Activated CD4-positive, alpha-beta memory T cell treated with anti-CD3 and anti-CD28 coated beads for 36 hours (primary cell): Measurements from ENCODE around the gene CCND2. TPM values are rescaled to one million over a fixed set of nuclear protein-coding genes. Genes with fewer than 3 reads are reported as not detected.

Experiments used
- CTCF ChIA-PET: fragments of 350-600 bp; sonication (Branson Sonifier 250); formaldehyde crosslinking; loops from one replicate; lab custom pipeline; 2021; ENCODE audit warnings: antibody characterized with exemption, inconsistent platforms; lab: Charles Lee
- POLR2A ChIA-PET: fragments of 350-600 bp; sonication (Branson Sonifier 250); formaldehyde crosslinking; loops from one replicate; lab custom pipeline; 2021; ENCODE audit warnings: antibody characterized with exemption; lab: Charles Lee
- DNase-seq: peaks from one replicate; pipeline ENCODE4 v3.0.0-alpha.2; 2020
- H3K27ac Mint-ChIP-seq: one replicate; pipeline ENCODE4 v1.8.0; 2021; ENCODE audit warnings: mixed read lengths
- H3K27me3 Mint-ChIP-seq: one replicate; pipeline ENCODE4 v1.8.0; 2021; ENCODE audit warnings: mixed read lengths
- H3K36me3 Mint-ChIP-seq: one replicate; pipeline ENCODE4 v1.8.0; 2021; ENCODE audit warnings: mixed read lengths
- H3K4me1 Mint-ChIP-seq: one replicate; pipeline ENCODE4 v1.8.0; 2021; ENCODE audit warnings: low read depth, mixed read lengths
- H3K4me3 Mint-ChIP-seq: one replicate; pipeline ENCODE4 v1.8.0; 2021; ENCODE audit warnings: mild to moderate bottlenecking, mixed read lengths
- H3K9me3 Mint-ChIP-seq: one replicate; pipeline ENCODE4 v1.8.0; 2021; ENCODE audit warnings: mixed read lengths
- intact Hi-C: fragments of 100-400 bp; cut with micrococcal nuclease; formaldehyde crosslinking; loops from one replicate; pipeline ENCODE4 v1.15.1; 2023
- total RNA-seq, 2 experiments: library from RNA; stranded (reverse); gene quantifications; one replicate each; pipeline ENCODE4 v1.2.3, GENCODE V29; 2021

CCND2 gene
- total RNA-seq, result 100 to 1,000 TPM; 255 to 261 TPM

DNA sequence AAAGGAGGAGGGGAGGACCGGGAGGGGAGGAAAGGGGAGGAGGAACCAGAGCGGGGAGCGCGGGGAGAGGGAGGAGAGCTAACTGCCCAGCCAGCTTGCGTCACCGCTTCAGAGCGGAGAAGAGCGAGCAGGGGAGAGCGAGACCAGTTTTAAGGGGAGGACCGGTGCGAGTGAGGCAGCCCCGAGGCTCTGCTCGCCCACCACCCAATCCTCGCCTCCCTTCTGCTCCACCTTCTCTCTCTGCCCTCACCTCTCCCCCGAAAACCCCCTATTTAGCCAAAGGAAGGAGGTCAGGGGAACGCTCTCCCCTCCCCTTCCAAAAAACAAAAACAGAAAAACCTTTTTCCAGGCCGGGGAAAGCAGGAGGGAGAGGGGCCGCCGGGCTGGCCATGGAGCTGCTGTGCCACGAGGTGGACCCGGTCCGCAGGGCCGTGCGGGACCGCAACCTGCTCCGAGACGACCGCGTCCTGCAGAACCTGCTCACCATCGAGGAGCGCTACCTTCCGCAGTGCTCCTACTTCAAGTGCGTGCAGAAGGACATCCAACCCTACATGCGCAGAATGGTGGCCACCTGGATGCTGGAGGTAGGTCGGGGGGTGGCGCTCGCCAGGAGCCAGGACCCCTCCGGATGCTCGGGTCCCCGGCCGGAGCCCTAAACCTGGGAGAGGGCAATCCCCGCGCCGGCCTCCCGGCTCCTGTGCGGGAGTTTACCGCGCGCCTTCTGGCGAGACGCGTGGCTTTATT, at the start of gene CCND2:
TSS of gene CCND2 (plus strand) at position 111 of the 744 bp plus-strand sequence. CDS start at position 390, 279 bp downstream.
- H3K9me3 Mint-ChIP-seq, result no peaks in the 10 kb centered on the region
- H3K36me3 Mint-ChIP-seq, result peaks cover 44% of the 10 kb centered on the region
- peak within 1 kb of the TSS; percentile 99 for H3K27ac Mint-ChIP-seq
- no peaks in the 10 kb centered on the region for H3K27me3 Mint-ChIP-seq
- peak within 1 kb of the TSS; percentile 97 for H3K4me3 Mint-ChIP-seq
- intact Hi-C loops, result loop anchor here (1.0 to 5.0 kb wide), 4 partner anchors 96 to 212 kb away; no protein-coding TSS in a partner anchor
- POLR2A ChIA-PET, result interaction anchor here (0.6 to 12.3 kb wide), 12 partner anchors 14 to 287 kb away, joined by 3 to 205 read pairs (median 3); no protein-coding TSS in a partner anchor
- H3K4me1 Mint-ChIP-seq, result peaks cover 31% of the 10 kb centered on the region
- CTCF ChIA-PET, result interaction anchor here (0.7 to 4.8 kb wide), 8 partner anchors 23 to 167 kb away, joined by 4 to 92 read pairs (median 5); no protein-coding TSS in a partner anchor
- peak; percentile 88 for DNase-seq

DNA sequence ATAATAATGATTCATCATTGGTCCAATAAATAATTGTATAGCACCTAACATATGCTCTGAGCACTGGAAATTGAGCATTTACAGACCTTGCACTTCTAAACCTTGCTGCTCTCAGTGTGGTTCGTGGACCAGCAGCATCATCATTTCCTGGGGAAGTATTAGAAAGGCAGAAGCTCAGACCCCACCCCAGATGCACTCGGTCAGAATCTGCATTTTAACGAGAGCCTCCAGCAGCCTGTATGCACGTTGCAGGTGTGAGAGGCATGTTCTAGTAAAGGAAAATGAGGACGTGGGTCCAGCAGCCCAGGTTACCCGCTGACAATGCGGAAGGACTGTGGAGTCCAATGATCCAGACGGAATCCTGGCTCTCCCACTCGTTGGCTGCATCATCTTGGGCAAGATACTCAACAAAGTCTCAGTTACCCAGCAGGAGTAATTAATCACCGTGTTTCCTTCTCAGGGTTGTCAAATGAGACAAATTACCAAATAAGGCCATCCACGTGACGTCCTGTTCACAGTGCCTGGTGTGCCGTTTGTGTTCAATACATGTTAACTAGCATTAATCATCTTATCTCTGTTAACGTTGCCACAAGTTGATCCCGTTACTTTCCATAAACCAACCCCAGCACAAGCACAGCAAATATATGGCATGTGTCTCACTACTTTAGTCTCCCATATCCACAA, 49.2 kb upstream of the CCND2 start:
- POLR2A ChIA-PET, result no interaction called here
- Mint-ChIP-seq H3K4me1 (peaks cover 5% of the 10 kb centered on the region), H3K27me3 (peaks cover 1% of the 10 kb centered on the region), H3K9me3 (no peaks in the 10 kb centered on the region), H3K36me3 (no peaks in the 10 kb centered on the region), H3K27ac (no peak overlapping the region), H3K4me3 (no peak overlapping the region)
- CTCF ChIA-PET, result no interaction called here
- DNase-seq, result no peak
- intact Hi-C loops, result no loop called here

DNA sequence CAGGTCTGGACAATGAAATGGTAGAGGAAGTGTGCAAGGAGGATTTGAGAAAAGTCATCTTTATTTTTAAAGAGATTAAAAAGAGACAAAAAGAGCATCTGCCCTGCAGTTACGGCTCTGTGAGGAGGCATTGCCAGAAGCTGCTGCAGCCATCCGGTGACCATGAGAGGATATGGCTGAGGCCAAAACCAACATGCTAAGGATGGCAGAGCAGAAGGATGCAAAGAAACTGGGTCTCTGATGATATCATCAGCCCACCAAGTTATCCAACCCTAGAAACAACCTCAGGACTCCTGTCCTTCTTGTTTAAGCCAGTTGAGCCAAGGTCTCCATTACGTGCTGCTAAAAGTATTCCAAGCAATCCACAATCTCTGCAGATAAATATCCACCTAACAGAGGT, 48.0 kb upstream of the CCND2 start:
- Mint-ChIP-seq H3K4me3 (no peak overlapping the region), H3K4me1 (peaks cover 5% of the 10 kb centered on the region), H3K27me3 (peaks cover 1% of the 10 kb centered on the region), H3K36me3 (no peaks in the 10 kb centered on the region), H3K27ac (no peak overlapping the region), H3K9me3 (no peaks in the 10 kb centered on the region)
- DNase-seq, result no peak
- POLR2A ChIA-PET, result no interaction called here
- intact Hi-C loops, result no loop called here
- CTCF ChIA-PET, result no interaction called here

DNA sequence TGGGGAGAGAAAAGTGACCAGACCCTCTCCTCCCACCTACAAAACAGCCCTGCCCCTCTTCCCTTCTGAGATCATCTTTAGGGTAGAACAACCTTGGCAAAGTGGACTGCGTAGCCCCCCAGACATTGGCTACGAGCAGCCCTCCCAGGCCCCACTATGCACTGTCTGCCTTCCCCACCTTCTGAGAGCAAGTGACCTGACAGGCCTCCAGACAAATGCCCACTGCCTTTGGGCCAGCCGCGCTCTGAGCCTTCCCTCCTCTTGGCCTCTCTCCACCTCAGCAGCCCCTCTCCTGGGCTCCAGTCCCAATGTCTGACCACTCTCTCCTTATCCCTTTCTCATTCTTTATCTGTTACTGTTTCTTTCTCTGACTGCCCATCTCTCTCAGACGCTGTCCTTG, 46.5 kb upstream of the CCND2 start:
- H3K27ac Mint-ChIP-seq, result no peak overlapping the region
- POLR2A ChIA-PET, result no interaction called here
- no peak for DNase-seq
- intact Hi-C loops, result no loop called here
- CTCF ChIA-PET, result no interaction called here
- H3K4me3 Mint-ChIP-seq, result no peak overlapping the region
- H3K27me3 Mint-ChIP-seq, result peaks cover 1% of the 10 kb centered on the region
- H3K36me3 Mint-ChIP-seq, result no peaks in the 10 kb centered on the region
- peaks cover 5% of the 10 kb centered on the region for H3K4me1 Mint-ChIP-seq
- H3K9me3 Mint-ChIP-seq, result no peaks in the 10 kb centered on the region

DNA sequence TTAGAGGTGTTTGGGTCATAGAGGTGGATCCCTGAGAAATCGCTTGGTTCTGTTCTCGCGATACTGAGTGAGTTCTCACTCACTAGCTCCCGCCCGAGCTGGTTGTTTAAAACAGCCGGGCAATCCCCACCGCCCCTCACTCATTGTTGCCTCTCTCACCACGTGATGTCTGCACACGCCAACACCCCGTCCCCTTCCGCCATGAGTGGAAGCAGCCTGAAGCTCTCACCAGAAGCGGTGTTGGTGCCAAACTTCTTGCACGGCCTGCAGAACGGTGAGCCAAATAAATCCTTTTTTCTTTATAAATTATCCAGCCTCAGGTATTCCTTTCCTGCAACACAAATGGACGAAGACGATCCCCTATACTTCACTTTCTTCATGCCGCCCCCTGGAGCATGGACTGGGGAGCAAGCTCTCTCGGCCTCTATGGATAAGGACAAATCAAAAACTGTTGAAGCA, 45.4 kb upstream of the CCND2 start:
- H3K9me3 Mint-ChIP-seq, result no peaks in the 10 kb centered on the region

DNA sequence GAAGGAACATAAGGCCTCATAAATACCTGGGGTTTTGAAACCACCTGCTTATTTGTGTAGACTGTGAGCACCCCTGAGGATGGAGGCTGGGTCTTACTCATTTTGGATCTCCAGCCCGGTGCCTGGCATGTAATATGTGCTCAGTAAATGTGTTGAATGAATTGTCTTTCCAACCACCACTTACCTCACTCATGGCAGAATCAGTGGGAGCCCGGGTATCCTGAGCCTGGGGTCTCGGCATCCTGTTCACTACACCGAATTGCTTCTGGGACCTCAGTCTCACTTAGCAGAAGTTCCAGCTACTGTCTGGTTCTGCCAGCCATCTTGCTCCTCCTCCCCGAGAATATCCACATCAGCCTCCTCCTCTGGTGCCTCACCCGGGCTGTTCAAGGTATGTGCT, 43.0 kb upstream of the CCND2 start:
- H3K9me3 Mint-ChIP-seq, result no peaks in the 10 kb centered on the region
- no peaks in the 10 kb centered on the region for H3K27me3 Mint-ChIP-seq
- H3K4me3 Mint-ChIP-seq, result no peak overlapping the region
- ChIA-PET CTCF (no interaction called here), POLR2A (no interaction called here)
- no peak overlapping the region for H3K27ac Mint-ChIP-seq
- H3K36me3 Mint-ChIP-seq, result no peaks in the 10 kb centered on the region
- intact Hi-C loops, result no loop called here
- H3K4me1 Mint-ChIP-seq, result no peaks in the 10 kb centered on the region
- no peak for DNase-seq

More for the DNA sequence above, 45.4 kb upstream of the CCND2 start:
- H3K4me3 Mint-ChIP-seq, result no peak overlapping the region
- no peaks in the 10 kb centered on the region for H3K36me3 Mint-ChIP-seq
- ChIA-PET POLR2A (interaction anchor here (0.5 kb wide), 1 partner anchor 41 kb away, joined by 4 read pairs; no protein-coding TSS in a partner anchor), CTCF (interaction anchor here (1.4 kb wide), 1 partner anchor 342 kb away, joined by 4 read pairs; no protein-coding TSS in a partner anchor)
- intact Hi-C loops, result no loop called here
- peaks cover 1% of the 10 kb centered on the region for H3K27me3 Mint-ChIP-seq
- no peak for DNase-seq
- peaks cover 5% of the 10 kb centered on the region for H3K4me1 Mint-ChIP-seq
- no peak overlapping the region for H3K27ac Mint-ChIP-seq

DNA sequence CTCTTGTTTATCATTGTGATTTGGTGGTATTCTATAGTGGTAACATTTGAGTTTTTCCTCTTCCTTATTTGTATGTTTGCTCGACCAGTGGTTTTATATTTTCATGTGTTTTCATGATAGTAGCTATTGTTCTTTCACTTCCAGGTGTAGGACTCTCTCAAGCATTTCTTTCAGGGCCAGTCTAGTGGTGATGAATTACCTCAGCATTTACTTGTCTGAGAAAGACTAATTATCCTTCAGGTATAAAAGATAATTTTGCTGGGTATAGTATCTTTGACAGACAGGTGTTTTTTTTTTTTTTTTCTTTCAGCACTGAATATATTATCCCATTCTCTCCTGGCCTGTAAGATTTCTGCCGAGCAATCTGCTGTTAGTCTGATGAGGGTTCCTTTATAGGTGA, 35.0 kb upstream of the CCND2 start:
- peaks cover 7% of the 10 kb centered on the region for H3K36me3 Mint-ChIP-seq
- intact Hi-C loops, result no loop called here
- DNase-seq, result no peak
- no peak overlapping the region for H3K4me3 Mint-ChIP-seq
- H3K4me1 Mint-ChIP-seq, result no peaks in the 10 kb centered on the region
- ChIA-PET CTCF (no interaction called here), POLR2A (no interaction called here)
- no peak overlapping the region for H3K27ac Mint-ChIP-seq
- peaks cover 6% of the 10 kb centered on the region for H3K27me3 Mint-ChIP-seq
- peaks cover 30% of the 10 kb centered on the region for H3K9me3 Mint-ChIP-seq

DNA sequence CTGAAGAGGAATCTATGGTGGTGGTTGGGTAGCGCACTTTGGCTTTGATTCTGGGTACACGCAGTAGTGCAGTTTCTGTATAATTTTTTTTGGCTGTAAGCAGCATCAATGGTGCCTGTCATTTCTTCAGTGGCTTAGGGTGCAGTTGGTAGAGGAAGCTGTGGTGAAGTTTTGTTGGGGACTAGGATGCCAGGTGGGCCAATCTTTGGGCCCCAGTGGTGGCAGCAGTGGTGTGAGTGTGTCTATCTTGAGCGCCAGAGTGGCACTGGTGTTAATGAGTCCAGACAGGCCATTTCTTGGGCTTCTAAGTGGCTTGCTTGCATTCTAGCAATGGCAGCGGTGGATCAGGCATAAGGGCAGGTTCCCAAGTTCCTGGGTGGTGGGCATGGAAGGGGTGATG, 33.8 kb upstream of the CCND2 start:
- intact Hi-C loops, result no loop called here
- Mint-ChIP-seq H3K27me3 (peaks cover 6% of the 10 kb centered on the region), H3K4me3 (no peak overlapping the region), H3K36me3 (peaks cover 7% of the 10 kb centered on the region), H3K27ac (no peak overlapping the region), H3K4me1 (no peaks in the 10 kb centered on the region), H3K9me3 (peaks cover 30% of the 10 kb centered on the region)
- ChIA-PET POLR2A (no interaction called here), CTCF (no interaction called here)
- no peak for DNase-seq

DNA sequence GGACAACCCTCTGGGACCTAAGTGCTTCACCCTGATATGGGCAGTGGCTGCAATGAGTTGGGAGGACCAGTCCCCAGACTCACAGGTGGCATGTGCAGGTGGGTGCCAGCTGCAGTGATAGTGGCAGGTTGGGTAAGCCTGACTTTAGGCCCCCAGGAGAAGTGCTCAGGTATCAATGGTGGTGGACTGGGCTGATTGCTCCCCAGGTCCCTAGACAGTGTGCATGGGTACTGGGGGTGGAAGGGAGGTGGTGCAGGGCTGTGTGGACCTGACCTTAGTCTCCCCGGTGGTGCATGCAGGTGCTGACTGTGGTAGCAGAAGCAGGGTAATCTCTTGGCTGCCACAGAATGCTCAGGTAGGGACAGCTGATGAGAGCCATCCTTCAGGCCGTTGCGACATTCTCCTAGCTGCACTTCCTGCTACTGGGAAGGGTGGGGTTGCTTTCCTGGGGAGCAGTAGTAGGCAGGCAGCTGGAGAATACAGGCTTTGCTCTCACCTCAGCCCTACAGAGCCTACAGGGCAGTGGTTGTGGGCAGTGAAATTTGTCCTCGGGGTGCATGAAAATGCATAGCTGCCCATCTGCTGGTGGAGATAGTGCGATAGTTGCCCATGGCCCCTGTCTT, 33.3 kb upstream of the CCND2 start:
- Mint-ChIP-seq H3K36me3 (peaks cover 7% of the 10 kb centered on the region), H3K4me3 (no peak overlapping the region), H3K9me3 (peaks cover 30% of the 10 kb centered on the region), H3K27me3 (peaks cover 7% of the 10 kb centered on the region), H3K27ac (no peak overlapping the region), H3K4me1 (no peaks in the 10 kb centered on the region)
- ChIA-PET POLR2A (no interaction called here), CTCF (no interaction called here)
- intact Hi-C loops, result no loop called here
- DNase-seq, result no peak

DNA sequence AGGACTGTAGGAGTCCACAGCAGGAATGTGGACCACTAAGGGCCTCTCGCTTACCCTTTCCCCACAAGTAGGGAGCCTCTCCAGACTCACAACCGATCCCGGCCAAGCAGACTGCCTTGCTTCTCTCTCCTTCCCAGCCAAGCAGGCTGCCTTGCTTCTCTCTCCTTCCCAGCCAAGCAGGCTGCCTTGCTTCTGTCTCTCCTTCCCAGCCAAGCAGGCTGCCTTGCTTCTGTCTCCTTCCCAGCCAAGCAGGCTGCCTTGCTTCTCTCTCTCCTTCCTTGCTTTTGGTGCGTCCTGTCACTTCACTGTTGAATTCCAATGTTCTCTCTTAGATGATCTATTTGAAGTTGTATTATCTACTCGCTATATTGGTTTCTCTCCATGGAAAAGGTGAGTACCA, 32.6 kb upstream of the CCND2 start:
- Mint-ChIP-seq H3K36me3 (peaks cover 7% of the 10 kb centered on the region), H3K4me1 (no peaks in the 10 kb centered on the region), H3K9me3 (peaks cover 30% of the 10 kb centered on the region), H3K27me3 (peaks cover 7% of the 10 kb centered on the region), H3K27ac (no peak overlapping the region), H3K4me3 (no peak overlapping the region)
- DNase-seq, result no peak
- intact Hi-C loops, result no loop called here
- ChIA-PET POLR2A (no interaction called here), CTCF (interaction anchor here (1.3 kb wide), 1 partner anchor 10 kb away, joined by 4 read pairs; no protein-coding TSS in a partner anchor)

DNA sequence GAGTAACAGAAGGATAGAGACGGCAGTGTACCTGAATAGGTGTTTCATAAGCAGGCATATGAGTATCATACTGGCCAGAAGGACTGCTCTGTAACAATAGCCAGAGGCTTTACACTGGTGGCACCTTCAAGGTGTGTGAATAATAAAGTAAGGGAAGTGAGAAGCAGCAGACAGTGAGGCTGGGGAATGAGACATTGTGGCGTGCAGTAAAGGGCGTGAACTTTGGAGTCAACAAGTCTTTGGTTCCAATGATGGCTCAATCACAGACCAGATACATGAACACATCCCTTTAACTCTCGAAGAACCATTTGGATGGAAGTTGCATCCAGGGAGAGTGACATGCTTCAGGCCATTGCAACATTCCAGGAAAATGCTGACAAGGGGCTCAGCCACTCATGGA, 32.0 kb upstream of the CCND2 start:
- intact Hi-C loops, result no loop called here
- Mint-ChIP-seq H3K27ac (no peak overlapping the region), H3K9me3 (peaks cover 30% of the 10 kb centered on the region), H3K4me3 (no peak overlapping the region), H3K36me3 (peaks cover 7% of the 10 kb centered on the region), H3K27me3 (peaks cover 7% of the 10 kb centered on the region), H3K4me1 (no peaks in the 10 kb centered on the region)
- no peak for DNase-seq
- POLR2A ChIA-PET, result no interaction called here
- CTCF ChIA-PET, result interaction anchor here (1.3 kb wide), 1 partner anchor 9 kb away, joined by 4 read pairs; no protein-coding TSS in a partner anchor

DNA sequence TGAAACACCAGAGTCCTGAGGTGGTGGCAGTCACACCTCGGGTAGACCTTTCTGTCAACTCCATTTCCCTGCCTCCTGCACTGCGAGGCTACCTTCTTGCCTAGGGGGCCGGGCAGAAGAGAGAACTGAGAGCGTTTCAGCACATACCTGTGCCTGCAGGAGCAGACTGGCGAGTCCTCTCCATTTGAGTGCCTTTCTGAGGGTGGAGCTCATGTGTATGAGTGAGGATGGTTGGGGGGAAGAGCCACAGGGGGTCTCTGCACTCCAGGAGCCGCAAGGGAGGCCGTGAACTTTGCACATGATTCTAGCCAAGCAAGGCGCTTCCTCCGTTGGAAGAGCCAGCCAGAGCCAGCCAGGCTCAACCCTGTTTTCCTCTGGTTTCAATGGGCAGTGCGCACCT, 31.0 kb upstream of the CCND2 start:
- ChIA-PET CTCF (no interaction called here), POLR2A (no interaction called here)
- Mint-ChIP-seq H3K27ac (no peak overlapping the region), H3K36me3 (peaks cover 4% of the 10 kb centered on the region), H3K4me1 (no peaks in the 10 kb centered on the region), H3K4me3 (no peak overlapping the region), H3K9me3 (peaks cover 21% of the 10 kb centered on the region), H3K27me3 (peaks cover 7% of the 10 kb centered on the region)
- no peak for DNase-seq
- intact Hi-C loops, result no loop called here
